KOPT-K1 (cell line): ENCODE measurements around the gene LRRC63.
"Not testable (repeated sequence)": the region's sequence is repeated elsewhere in the genome, so short reads cannot be mapped to it uniquely, and the experiment has no call there.

Source experiments
- H3K27ac ChIP-seq: fragments of 200-600 bp; sonication (generic); 2 replicates; pipeline ENCODE4 v1.5.1; 2016; ENCODE audit warnings: antibody characterized with exemption, mild to moderate bottlenecking, low read depth, low read length; ENCODE audit not compliant: poor library complexity, severe bottlenecking
- H3K36me3 ChIP-seq: fragments of 200-600 bp; sonication (generic); 2 replicates; pipeline ENCODE4 v1.5.1; 2017; ENCODE audit warnings: antibody characterized with exemption, mild to moderate bottlenecking, low read length, moderate library complexity; ENCODE audit not compliant: insufficient read depth
- H3K9me3 ChIP-seq: fragments of 200-600 bp; sonication (generic); 2 replicates; pipeline ENCODE4 v1.5.1; 2017; ENCODE audit warnings: antibody characterized with exemption, low read length, mild to moderate bottlenecking; ENCODE audit not compliant: insufficient read depth, poor library complexity, severe bottlenecking

Gene LRRC63

GRCh38 chr13:46211483-46212351 lies at the start of gene LRRC63:
Gene LRRC63 (plus strand): TSS chr13:46211928. CDS start chr13:46213035, 1,107 bp downstream.
- Histone ChIP-seq H3K27ac (peak within 1 kb of the TSS; percentile 74), H3K9me3 (peaks cover 5% of the 10 kb centered on the region)

GRCh38 chr13:46162741-46163140 lies 49.0 kb upstream of the LRRC63 start:
- Histone ChIP-seq H3K9me3 (peaks cover 12% of the 10 kb centered on the region), H3K36me3 (peaks cover 51% of the 10 kb centered on the region)
- H3K27ac ChIP-seq = not testable (repeated sequence)

More at GRCh38 chr13:46211483-46212351, at the start of gene LRRC63:
- H3K36me3 ChIP-seq = no peaks in the 10 kb centered on the region

- no peak overlapping the region for H3K27ac ChIP-seq
- H3K36me3 ChIP-seq = peaks cover 51% of the 10 kb centered on the region
- peaks cover 12% of the 10 kb centered on the region for H3K9me3 ChIP-seq
Measured at GRCh38 chr13:46164661-46165060, 47.1 kb upstream of the LRRC63 start.

GRCh38 chr13:46165485-46166223 lies 46.1 kb upstream of the LRRC63 start:
- peaks cover 55% of the 10 kb centered on the region for H3K36me3 ChIP-seq
- peaks cover 12% of the 10 kb centered on the region for H3K9me3 ChIP-seq
- no peak overlapping the region for H3K27ac ChIP-seq

GRCh38 chr13:46166224-46166584 lies 45.5 kb upstream of the LRRC63 start:
- Histone ChIP-seq H3K27ac (no peak overlapping the region), H3K9me3 (peaks cover 12% of the 10 kb centered on the region), H3K36me3 (peaks cover 59% of the 10 kb centered on the region)

- peaks cover 12% of the 10 kb centered on the region for H3K9me3 ChIP-seq
- H3K36me3 ChIP-seq = peaks cover 68% of the 10 kb centered on the region
- no peak overlapping the region for H3K27ac ChIP-seq
Measured at GRCh38 chr13:46166947-46167610, 44.6 kb upstream of the LRRC63 start.

GRCh38 chr13:46168341-46168740 lies 43.4 kb upstream of the LRRC63 start:
- H3K27ac ChIP-seq = peak overlapping the region; percentile 20
- H3K36me3 ChIP-seq = peaks cover 78% of the 10 kb centered on the region
- H3K9me3 ChIP-seq = peaks cover 12% of the 10 kb centered on the region

- Histone ChIP-seq H3K27ac (peak overlapping the region; percentile 20), H3K9me3 (peaks cover 7% of the 10 kb centered on the region), H3K36me3 (peaks cover 78% of the 10 kb centered on the region)
Measured at GRCh38 chr13:46168783-46169182, 42.9 kb upstream of the LRRC63 start.

GRCh38 chr13:46169758-46170157 lies 42.0 kb upstream of the LRRC63 start:
- Histone ChIP-seq H3K27ac (peak overlapping the region; percentile 64), H3K36me3 (peaks cover 79% of the 10 kb centered on the region)

GRCh38 chr13:46170268-46170667 lies 41.5 kb upstream of the LRRC63 start:
- H3K9me3 ChIP-seq = no peaks in the 10 kb centered on the region
- peaks cover 80% of the 10 kb centered on the region for H3K36me3 ChIP-seq
- peak overlapping the region; percentile 64 for H3K27ac ChIP-seq

More at GRCh38 chr13:46169758-46170157, 42.0 kb upstream of the LRRC63 start:
- no peaks in the 10 kb centered on the region for H3K9me3 ChIP-seq

GRCh38 chr13:46170687-46171086 lies 41.0 kb upstream of the LRRC63 start:
- H3K36me3 ChIP-seq = peaks cover 84% of the 10 kb centered on the region
- peak overlapping the region; percentile 64 for H3K27ac ChIP-seq
- H3K9me3 ChIP-seq = no peaks in the 10 kb centered on the region

GRCh38 chr13:46171217-46171616 lies 40.5 kb upstream of the LRRC63 start:
- Histone ChIP-seq H3K36me3 (peaks cover 88% of the 10 kb centered on the region), H3K27ac (peak overlapping the region; percentile 64), H3K9me3 (no peaks in the 10 kb centered on the region)

GRCh38 chr13:46171739-46172138 lies 40.0 kb upstream of the LRRC63 start:
- no peaks in the 10 kb centered on the region for H3K9me3 ChIP-seq
- H3K36me3 ChIP-seq = peaks cover 93% of the 10 kb centered on the region
- H3K27ac ChIP-seq = peak overlapping the region; percentile 64

GRCh38 chr13:46172531-46172991 lies 39.2 kb upstream of the LRRC63 start:
- Histone ChIP-seq H3K27ac (peak overlapping the region; percentile 64), H3K9me3 (no peaks in the 10 kb centered on the region), H3K36me3 (peaks cover 94% of the 10 kb centered on the region)

GRCh38 chr13:46173656-46174055 lies 38.1 kb upstream of the LRRC63 start:
- Histone ChIP-seq H3K9me3 (no peaks in the 10 kb centered on the region), H3K27ac (peak overlapping the region; percentile 64), H3K36me3 (peaks cover 94% of the 10 kb centered on the region)
